Measurements from ENCODE around the gene MYNN.

The MYNN gene

GRCh38 chr3:169804681-169805080, 31.5 kb downstream of the MYNN start:
- H3K79me2 ChIP-seq (ENCODE audit: low read length), result no peaks in the 10 kb centered on the region
- no peak for TF ChIP-seq CTCF (IDR thresholded peaks at IDR 0.05; ENCODE audit: low read depth, low read length)
- no peak for TF ChIP-seq EZH2phosphoT487 (IDR thresholded peaks at IDR 0.05; ENCODE audit: low read depth)
- H3K9me3 ChIP-seq (ENCODE audit: insufficient read depth, low read length), result no peaks in the 10 kb centered on the region
- H4K20me1 ChIP-seq (ENCODE audit: insufficient read depth, low read length), result no peaks in the 10 kb centered on the region
- H3K9ac ChIP-seq (ENCODE audit: low read length), result no peak overlapping the region
- no peak overlapping the region for H3K27ac ChIP-seq (ENCODE audit: low read length)
- no peaks in the 10 kb centered on the region for H3K27me3 ChIP-seq (ENCODE audit: low read depth, low read length)
- H3K36me3 ChIP-seq (replicated peaks; ENCODE audit: low read depth, low read length), result peaks cover 17% of the 10 kb centered on the region
- H3K4me3 ChIP-seq (ENCODE audit: low read length), result no peak overlapping the region
- no peak overlapping the region for H2AFZ ChIP-seq (ENCODE audit: low read depth, low read length)
- H3K4me1 ChIP-seq (ENCODE audit: low read length), result no peaks in the 10 kb centered on the region
- H3K4me2 ChIP-seq (ENCODE audit: low read length), result no peak overlapping the region

GRCh38 chr3:169809230-169809795, 36.1 kb downstream of the MYNN start:
- Histone ChIP-seq H3K36me3 (replicated peaks; ENCODE audit: low read depth, low read length) (peaks cover 3% of the 10 kb centered on the region), H3K79me2 (ENCODE audit: low read length) (no peaks in the 10 kb centered on the region), H3K27me3 (ENCODE audit: low read depth, low read length) (no peaks in the 10 kb centered on the region), H2AFZ (ENCODE audit: low read depth, low read length) (no peak overlapping the region), H3K9ac (ENCODE audit: low read length) (no peak overlapping the region), H3K4me3 (ENCODE audit: low read length) (no peak overlapping the region), H3K4me2 (ENCODE audit: low read length) (no peak overlapping the region), H3K4me1 (ENCODE audit: low read length) (peaks cover 6% of the 10 kb centered on the region; the same call in 1 of the 2 replicates), H4K20me1 (ENCODE audit: insufficient read depth, low read length) (no peaks in the 10 kb centered on the region), H3K9me3 (ENCODE audit: insufficient read depth, low read length) (no peaks in the 10 kb centered on the region), H3K27ac (ENCODE audit: low read length) (no peak overlapping the region)
- TF ChIP-seq EZH2phosphoT487 (IDR thresholded peaks at IDR 0.05; ENCODE audit: low read depth) (no peak), CTCF (IDR thresholded peaks at IDR 0.05; ENCODE audit: low read depth, low read length) (no peak)

DNA sequence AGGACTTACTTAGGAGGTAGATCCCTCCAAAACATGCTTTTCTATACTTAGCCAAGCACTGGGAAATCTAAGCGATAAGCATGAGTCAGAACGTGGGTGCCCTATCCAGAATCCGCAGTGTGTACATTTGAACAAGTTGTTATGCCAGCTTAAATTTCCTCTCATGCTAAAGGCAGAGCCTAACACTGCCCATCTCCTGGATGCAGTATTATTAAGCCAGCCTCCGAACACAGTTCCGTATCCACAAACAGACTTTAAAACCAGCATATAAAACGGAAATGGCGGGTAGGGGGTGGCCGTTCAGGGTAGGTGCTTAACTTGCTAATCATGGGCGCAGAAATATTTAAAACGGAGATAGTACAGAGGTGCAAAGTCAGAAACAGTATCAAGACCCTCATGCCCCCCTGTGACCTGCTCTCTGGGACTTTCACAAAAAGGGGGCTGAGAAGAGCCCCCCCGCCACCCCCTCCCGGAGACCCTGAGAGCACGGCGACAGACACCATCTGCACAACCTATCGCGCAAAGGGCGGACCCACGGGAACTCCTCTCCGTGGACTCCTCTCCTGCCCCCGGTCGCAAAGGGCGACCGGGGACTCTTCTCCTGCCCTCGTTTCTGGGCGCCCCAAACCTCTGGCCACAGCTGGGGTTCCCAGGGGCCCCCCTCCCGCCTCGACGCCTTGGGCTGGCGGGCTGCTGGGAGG, 38.6 kb downstream of the MYNN start:
- Histone ChIP-seq H4K20me1 (ENCODE audit: insufficient read depth, low read length) (no peaks in the 10 kb centered on the region), H3K4me2 (ENCODE audit: low read length) (peak overlapping the region; percentile 98), H3K36me3 (replicated peaks; ENCODE audit: low read depth, low read length) (no peaks in the 10 kb centered on the region), H3K4me3 (ENCODE audit: low read length) (peak overlapping the region; percentile 90), H3K27me3 (ENCODE audit: low read depth, low read length) (no peaks in the 10 kb centered on the region), H3K79me2 (ENCODE audit: low read length) (no peaks in the 10 kb centered on the region), H3K27ac (ENCODE audit: low read length) (peak overlapping the region; percentile 56), H3K4me1 (ENCODE audit: low read length) (peaks cover 6% of the 10 kb centered on the region; the same call in 1 of the 2 replicates), H2AFZ (ENCODE audit: low read depth, low read length) (peak overlapping the region; percentile 87), H3K9ac (ENCODE audit: low read length) (peak overlapping the region; percentile 82), H3K9me3 (ENCODE audit: insufficient read depth, low read length) (peaks cover 3% of the 10 kb centered on the region; the same call in 1 of the 2 replicates)
- TF ChIP-seq EZH2phosphoT487 (IDR thresholded peaks at IDR 0.05; ENCODE audit: low read depth) (no peak), CTCF (IDR thresholded peaks at IDR 0.05; ENCODE audit: low read depth, low read length) (no peak)

All from OCI-LY3 (cell line).